ENCODE data around the gene SCARF1. TPM values are rescaled to one million over a fixed set of nuclear protein-coding genes. Genes with fewer than 3 reads are reported as not detected.

Gene SCARF1
- total RNA-seq, 1 donor from 2014 or later: 8.0 TPM

GRCh38 chr17:1620486-1620885 is 25.0 kb downstream of the SCARF1 start:
- H3K9me3 Mint-ChIP-seq: no peaks in the 10 kb centered on the region
- H3K4me1 Mint-ChIP-seq: peaks cover 18% of the 10 kb centered on the region
- ChIA-PET CTCF (no interaction called here), POLR2A (interaction anchor here (0.7 to 17.6 kb wide), 3 partner anchors 9 to 46 kb away, joined by 5 to 336 read pairs (median 6); no protein-coding TSS in a partner anchor)
- ATAC-seq (ENCODE audit: low read depth): no peak
- no peak for DNase-seq
- H3K27ac Mint-ChIP-seq: no peak overlapping the region
- TF ChIP-seq CTCF (IDR thresholded peaks at IDR 0.05): no peak
- intact Hi-C loops (cut with micrococcal nuclease): no loop called here
- no peaks in the 10 kb centered on the region for H3K27me3 Mint-ChIP-seq
- peaks cover 72% of the 10 kb centered on the region for H3K36me3 Mint-ChIP-seq (ENCODE audit: low read depth)
- H3K4me3 Mint-ChIP-seq: no peak overlapping the region

GRCh38 chr17:1617620-1618174 is 27.8 kb downstream of the SCARF1 start:
- peaks cover 71% of the 10 kb centered on the region for H3K36me3 Mint-ChIP-seq (ENCODE audit: low read depth)
- H3K4me1 Mint-ChIP-seq: peaks cover 5% of the 10 kb centered on the region
- ChIA-PET CTCF (interaction anchor here (1.5 to 2.6 kb wide), 2 partner anchors 12 to 43 kb away, joined by 4 to 13 read pairs; no protein-coding TSS in a partner anchor), POLR2A (interaction anchor here (1.9 to 17.6 kb wide), 4 partner anchors 6 to 25 kb away, joined by 5 to 336 read pairs (median 180); partner anchors contain the start of gene SLC43A2)
- no peaks in the 10 kb centered on the region for H3K9me3 Mint-ChIP-seq
- no peak for TF ChIP-seq CTCF (IDR thresholded peaks at IDR 0.05)
- no peak for DNase-seq
- intact Hi-C loops (cut with micrococcal nuclease): no loop called here
- no peaks in the 10 kb centered on the region for H3K27me3 Mint-ChIP-seq
- peak overlapping the region; percentile 30 for H3K27ac Mint-ChIP-seq
- ATAC-seq (ENCODE audit: low read depth): no peak
- H3K4me3 Mint-ChIP-seq: no peak overlapping the region

DNA sequence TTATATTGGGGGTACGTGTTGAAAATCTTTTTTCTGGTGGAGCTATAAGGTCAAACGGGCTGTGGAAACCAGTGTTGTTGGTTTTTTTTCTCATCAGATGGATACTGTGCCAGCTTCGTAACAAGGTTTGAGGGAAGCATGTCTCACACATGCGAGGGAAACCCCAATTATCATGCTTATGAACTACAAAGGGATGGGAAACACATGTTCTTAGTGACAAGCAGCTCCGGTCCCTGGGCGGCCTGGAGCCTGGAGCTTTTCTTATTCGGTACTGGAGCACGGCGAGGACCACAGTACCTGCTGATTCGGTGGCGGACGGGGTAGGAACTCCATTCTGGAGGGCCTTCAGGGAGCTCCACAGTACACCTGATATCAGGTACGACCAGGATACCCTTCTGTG is 29.4 kb downstream of the SCARF1 start:
- ChIA-PET POLR2A (interaction anchor here (2.1 to 17.6 kb wide), 4 partner anchors 5 to 41 kb away, joined by 7 to 336 read pairs (median 180); partner anchors contain the start of gene SLC43A2), CTCF (interaction anchor here (0.7 to 1.0 kb wide), 2 partner anchors 10 to 41 kb away, joined by 3 read pairs; no protein-coding TSS in a partner anchor)
- peaks cover 5% of the 10 kb centered on the region for H3K4me1 Mint-ChIP-seq
- H3K36me3 Mint-ChIP-seq (ENCODE audit: low read depth): peaks cover 78% of the 10 kb centered on the region
- no peak for ATAC-seq (ENCODE audit: low read depth)
- H3K4me3 Mint-ChIP-seq: no peak overlapping the region
- no peak for TF ChIP-seq CTCF (IDR thresholded peaks at IDR 0.05)
- H3K27ac Mint-ChIP-seq: no peak overlapping the region
- DNase-seq: no peak
- intact Hi-C loops (cut with micrococcal nuclease): no loop called here
- H3K27me3 Mint-ChIP-seq: no peaks in the 10 kb centered on the region
- H3K9me3 Mint-ChIP-seq: no peaks in the 10 kb centered on the region

DNA sequence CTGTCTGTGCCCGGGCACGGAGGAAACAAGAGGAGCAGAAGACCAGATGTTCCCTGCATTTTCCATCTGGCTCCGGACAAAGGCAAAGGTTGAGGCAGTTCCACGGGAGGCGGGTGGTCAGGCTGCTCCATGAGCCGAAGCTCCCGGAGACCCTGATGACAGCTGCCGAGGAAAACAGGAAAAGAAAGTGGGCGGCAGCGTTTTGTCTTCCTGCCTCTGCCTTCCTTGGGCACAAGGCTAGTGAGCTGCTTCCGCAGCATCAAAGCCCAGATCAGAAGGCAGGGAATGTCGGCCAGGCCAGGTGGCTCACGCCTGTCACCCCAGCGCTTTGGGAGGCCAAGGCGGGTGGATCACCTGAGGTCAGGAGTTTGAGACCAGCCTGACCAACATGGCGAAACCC is 33.1 kb downstream of the SCARF1 start:
- intact Hi-C loops (cut with micrococcal nuclease): no loop called here
- Mint-ChIP-seq H3K4me1 (peaks cover 13% of the 10 kb centered on the region), H3K36me3 (ENCODE audit: low read depth) (peaks cover 75% of the 10 kb centered on the region), H3K27ac (no peak overlapping the region), H3K27me3 (no peaks in the 10 kb centered on the region), H3K4me3 (no peak overlapping the region), H3K9me3 (no peaks in the 10 kb centered on the region)
- TF ChIP-seq CTCF (IDR thresholded peaks at IDR 0.05): no peak
- DNase-seq: no peak
- POLR2A ChIA-PET: interaction anchor here (0.7 to 17.0 kb wide), 2 partner anchors 11 to 38 kb away, joined by 4 to 336 read pairs; partner anchors contain the start of gene SLC43A2
- no peak for ATAC-seq (ENCODE audit: low read depth)
- CTCF ChIA-PET: no interaction called here

- no peak overlapping the region for H3K4me3 Mint-ChIP-seq
- POLR2A ChIA-PET: interaction anchor here (0.7 to 17.0 kb wide), 3 partner anchors 12 to 39 kb away, joined by 4 to 336 read pairs (median 5); partner anchors contain the start of gene SLC43A2
- H3K36me3 Mint-ChIP-seq (ENCODE audit: low read depth): peaks cover 77% of the 10 kb centered on the region
- intact Hi-C loops (cut with micrococcal nuclease): no loop called here
- H3K27me3 Mint-ChIP-seq: no peaks in the 10 kb centered on the region
- no peak for TF ChIP-seq CTCF (IDR thresholded peaks at IDR 0.05)
- ATAC-seq (ENCODE audit: low read depth): no peak
- no peak overlapping the region for H3K27ac Mint-ChIP-seq
- H3K4me1 Mint-ChIP-seq: peaks cover 20% of the 10 kb centered on the region
- CTCF ChIA-PET: interaction anchor here (1.1 to 1.9 kb wide), 2 partner anchors 17 to 37 kb away, joined by 3 to 5 read pairs; partner anchors contain the start of gene SLC43A2
- DNase-seq: no peak
- H3K9me3 Mint-ChIP-seq: no peaks in the 10 kb centered on the region
These were observed 33.8 kb downstream of the SCARF1 start for GRCh38 chr17:1611715-1612114.
